RWPE2 (cell line): ENCODE measurements around the gene PDE6B.
A peak's percentile ranks its signal among the peaks of the same experiment; 100 is the strongest.

Experiments used
- ATAC-seq: fragments of 200-7000 bp; cut with Tn5 transposase; 3 replicates; pipeline ENCODE4 v1.9.1; 2021; ENCODE audit warnings: low read depth
- DNase-seq: peaks from one replicate; pipeline ENCODE4 v3.0.0-alpha.2; 2020; ENCODE audit warnings: low spot score
- H3K27ac ChIP-seq: fragments of 450-650 bp; 2 replicates; pipeline ENCODE4 v1.5.1; 2017; ENCODE audit warnings: mild to moderate bottlenecking; ENCODE audit not compliant: poor library complexity, severe bottlenecking
- H3K27me3 ChIP-seq: fragments of 250-450 bp; sonication (Bioruptor Pico); 2 replicates; pipeline ENCODE4 v1.5.1; 2021; ENCODE audit warnings: mild to moderate bottlenecking, moderate library complexity; ENCODE audit not compliant: insufficient read depth, poor library complexity, severe bottlenecking
- H3K36me3 ChIP-seq: fragments of 250-450 bp; sonication (Bioruptor Pico); 2 replicates; pipeline ENCODE4 v1.5.1; 2020; ENCODE audit warnings: low read depth, mild to moderate bottlenecking, moderate library complexity
- H3K4me1 ChIP-seq: fragments of 250-450 bp; sonication (Bioruptor Pico); 2 replicates; pipeline ENCODE4 v1.5.1; 2021; ENCODE audit warnings: mild to moderate bottlenecking, moderate library complexity; ENCODE audit not compliant: insufficient read depth, poor library complexity, severe bottlenecking
- H3K4me3 ChIP-seq: fragments of 250-450 bp; sonication (Bioruptor Pico); 2 replicates; pipeline ENCODE4 v1.5.1; 2021; ENCODE audit warnings: mild to moderate bottlenecking, moderate library complexity; ENCODE audit not compliant: severe bottlenecking
- H3K9me3 ChIP-seq: fragments of 250-450 bp; sonication (Bioruptor Pico); 2 replicates; pipeline ENCODE4 v1.5.1; 2021; ENCODE audit warnings: mild to moderate bottlenecking, moderate library complexity; ENCODE audit not compliant: severe bottlenecking
- CTCF ChIP-seq: fragments of 450-650 bp; IDR thresholded peaks from one replicate; pipeline ENCODE4 v1.5.1; 2017; ENCODE audit warnings: mild to moderate bottlenecking, moderate library complexity; ENCODE audit not compliant: poor library complexity, severe bottlenecking

PDE6B gene

GRCh38 chr4:679629-680028 lies 54.3 kb downstream of the PDE6B start:
- Histone ChIP-seq H3K36me3 (no peaks in the 10 kb centered on the region), H3K27ac (no peak overlapping the region), H3K4me1 (peaks cover 12% of the 10 kb centered on the region), H3K9me3 (no peaks in the 10 kb centered on the region), H3K27me3 (no peaks in the 10 kb centered on the region), H3K4me3 (no peak overlapping the region)
- no peak for DNase-seq
- ATAC-seq: no peak
- TF ChIP-seq CTCF: no peak

GRCh38 chr4:680091-680490 lies 54.7 kb downstream of the PDE6B start:
- DNase-seq: no peak
- Histone ChIP-seq H3K4me3 (no peak overlapping the region), H3K36me3 (no peaks in the 10 kb centered on the region), H3K27me3 (no peaks in the 10 kb centered on the region), H3K4me1 (peaks cover 12% of the 10 kb centered on the region), H3K27ac (no peak overlapping the region), H3K9me3 (no peaks in the 10 kb centered on the region)
- ATAC-seq: no peak
- no peak for TF ChIP-seq CTCF

GRCh38 chr4:680551-680927 lies 55.2 kb downstream of the PDE6B start:
- H3K9me3 ChIP-seq: no peaks in the 10 kb centered on the region
- H3K4me1 ChIP-seq: peaks cover 12% of the 10 kb centered on the region
- TF ChIP-seq CTCF: no peak
- no peaks in the 10 kb centered on the region for H3K27me3 ChIP-seq
- H3K27ac ChIP-seq: no peak overlapping the region
- DNase-seq (peak; percentile 61), ATAC-seq (no peak)
- H3K36me3 ChIP-seq: no peaks in the 10 kb centered on the region
- no peak overlapping the region for H3K4me3 ChIP-seq

- Histone ChIP-seq H3K27me3 (no peaks in the 10 kb centered on the region), H3K4me3 (peak overlapping the region; percentile 32), H3K9me3 (no peaks in the 10 kb centered on the region), H3K4me1 (peaks cover 12% of the 10 kb centered on the region), H3K27ac (no peak overlapping the region), H3K36me3 (no peaks in the 10 kb centered on the region)
- DNase-seq (peak; percentile 62), ATAC-seq (no peak)
- TF ChIP-seq CTCF: no peak
Measured at GRCh38 chr4:680928-681645, 55.7 kb downstream of the PDE6B start.

GRCh38 chr4:681736-682451 lies 56.5 kb downstream of the PDE6B start:
- Histone ChIP-seq H3K36me3 (no peaks in the 10 kb centered on the region), H3K27me3 (no peaks in the 10 kb centered on the region), H3K4me3 (peak overlapping the region; percentile 17), H3K27ac (no peak overlapping the region), H3K4me1 (peaks cover 12% of the 10 kb centered on the region), H3K9me3 (no peaks in the 10 kb centered on the region)
- ATAC-seq (peak; percentile 4; the same call in 1 of the 3 replicates), DNase-seq (peak; percentile 72)
- no peak for TF ChIP-seq CTCF
